ENCODE results near the gene LOX.

LOX gene

DNA sequence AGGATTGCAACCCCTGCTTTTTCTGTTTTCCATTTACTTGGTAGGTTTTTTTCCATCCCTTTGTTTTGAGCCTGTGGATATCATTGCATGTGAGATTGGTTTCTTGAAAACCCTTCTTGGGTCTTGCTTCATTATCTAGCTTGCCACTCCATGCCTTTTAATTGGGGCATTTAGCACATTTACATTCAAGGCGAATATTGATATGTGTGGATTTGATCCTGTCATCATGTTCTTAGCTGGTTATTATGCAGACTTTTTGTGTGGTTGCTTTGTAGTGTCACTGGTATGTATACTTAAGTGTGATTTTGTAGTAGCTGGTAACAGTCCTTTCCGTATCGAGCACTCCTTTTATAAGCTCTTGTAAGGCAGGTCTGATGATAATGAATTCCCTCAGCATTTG, 26.5 kb downstream of the LOX start:
- no peak for DNase-seq

DNA sequence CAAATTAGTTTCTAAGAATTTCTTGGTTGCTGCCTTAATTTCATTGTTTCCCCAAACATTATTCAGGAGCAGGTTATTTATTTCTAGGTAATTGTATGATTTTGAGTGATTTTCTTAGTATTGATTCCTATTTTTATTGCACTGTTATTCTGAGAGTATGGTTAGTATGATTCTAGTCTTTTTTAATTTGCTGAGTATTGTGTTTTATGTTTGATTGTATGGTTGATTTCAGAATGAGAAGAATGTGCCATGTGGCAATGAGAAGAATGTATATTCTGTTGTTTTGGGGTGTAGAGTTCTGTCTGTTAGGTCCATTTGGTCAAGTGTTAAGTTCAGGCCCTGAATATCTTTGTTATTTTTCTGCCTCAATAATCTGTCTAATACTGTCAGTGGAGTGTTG, 27.1 kb downstream of the LOX start:
- DNase-seq, result no peak

DNA sequence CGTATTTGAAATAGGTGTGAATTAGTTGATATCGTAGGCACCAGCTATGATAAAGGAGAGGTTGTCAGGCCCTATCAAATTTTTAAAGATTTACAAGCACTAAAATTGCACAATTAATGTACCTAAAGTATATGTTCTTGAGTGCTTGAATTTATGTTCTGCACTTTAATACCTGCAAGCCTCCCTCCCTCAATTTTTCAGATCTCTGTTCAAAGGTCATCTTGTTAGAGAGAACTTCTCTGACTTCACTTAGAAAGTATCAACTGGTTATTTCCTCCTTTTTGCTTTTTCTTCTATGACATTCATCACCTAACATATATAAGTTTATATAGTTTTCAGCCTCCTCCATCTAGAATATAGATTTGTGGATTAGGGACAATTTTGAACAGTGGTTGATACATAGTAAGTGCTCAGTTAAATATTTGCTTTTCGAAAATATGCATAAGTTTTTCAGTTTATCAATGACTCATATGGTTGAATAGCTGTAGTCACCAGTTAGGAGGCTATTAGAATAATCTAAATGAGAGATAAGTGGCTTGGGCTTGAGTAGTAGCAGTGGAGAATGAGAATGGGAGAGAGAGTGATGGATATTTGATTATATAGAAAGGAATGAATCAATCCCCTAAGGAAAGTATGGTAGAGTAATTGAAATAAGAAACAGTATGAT, 37.3 kb downstream of the LOX start:
- DNase-seq, result no peak

DNA sequence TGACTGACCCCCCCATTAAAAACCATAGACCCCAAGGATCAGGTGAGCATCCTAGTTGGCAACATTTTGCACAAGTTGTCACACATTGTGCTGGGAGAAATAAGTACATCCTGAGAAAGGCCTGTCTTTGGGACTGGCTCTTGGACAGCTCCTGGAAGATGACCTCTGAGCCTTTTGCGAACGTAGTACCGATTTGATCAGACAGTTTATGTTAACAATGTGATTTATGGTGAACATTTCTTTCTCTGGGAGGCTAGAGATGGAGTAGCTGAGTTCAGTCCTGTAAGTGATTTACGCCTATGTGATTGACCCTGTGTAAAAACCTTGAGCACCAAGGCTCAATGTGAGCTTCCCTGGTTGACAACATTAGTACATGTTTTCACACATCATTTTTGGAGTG, 41.7 kb downstream of the LOX start:
- DNase-seq, result no peak

DNA sequence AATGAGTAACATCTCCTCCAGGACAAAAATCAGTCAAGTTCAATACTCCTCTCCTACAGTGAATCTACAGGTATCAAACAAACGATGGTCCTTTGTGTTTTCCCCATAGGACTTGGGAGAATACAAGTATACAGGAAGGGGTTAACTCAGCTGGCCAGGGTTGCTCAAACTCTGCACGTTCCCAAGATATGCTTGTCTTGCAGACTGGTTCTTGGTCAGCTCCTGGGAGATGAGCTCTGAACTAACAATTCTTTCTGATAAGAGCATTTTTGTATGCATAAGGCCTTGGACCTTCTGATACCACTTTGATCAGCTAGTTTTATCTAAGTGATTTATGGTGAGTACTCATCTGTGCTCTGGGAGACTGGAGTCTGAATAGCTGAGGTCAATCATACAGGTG, 42.1 kb downstream of the LOX start:
- DNase-seq, result no peak

DNA sequence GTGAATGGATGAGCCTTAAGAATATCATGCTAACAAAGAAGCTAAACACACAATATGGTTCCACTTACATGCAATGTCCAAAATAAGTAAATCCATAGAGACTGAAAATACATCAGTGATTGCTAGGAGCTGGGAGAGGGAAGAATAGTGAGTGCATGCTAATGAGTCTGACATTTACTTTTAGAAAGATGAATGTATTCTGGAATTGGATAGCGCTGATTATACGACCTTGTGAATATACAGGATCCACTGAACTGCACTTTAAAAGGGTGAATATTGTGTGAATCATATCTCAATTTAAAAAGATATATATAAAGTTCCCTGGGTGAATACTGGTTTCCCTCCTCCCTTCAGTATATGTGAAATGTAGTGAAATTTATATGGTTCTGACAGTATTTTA, 46.2 kb downstream of the LOX start:
- no peak for DNase-seq

DNA sequence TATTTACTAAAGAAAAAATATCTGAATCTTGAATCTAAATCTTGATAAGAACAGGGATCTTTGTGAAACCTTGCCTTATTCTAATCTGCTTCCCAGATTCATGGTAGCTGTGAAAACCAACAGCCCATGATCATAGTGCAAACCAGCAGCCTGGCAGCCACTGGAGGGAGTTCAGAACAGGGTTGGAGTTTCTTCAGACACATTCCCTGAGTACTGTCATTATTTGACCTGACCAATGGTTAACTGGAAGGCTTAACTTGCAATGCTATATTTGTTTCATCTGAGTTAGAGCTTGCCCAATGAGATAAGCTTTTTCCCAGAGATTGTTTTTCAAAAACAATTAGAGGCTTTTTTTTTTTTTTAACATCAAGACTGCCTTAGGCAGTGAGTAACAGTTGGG, 47.8 kb downstream of the LOX start:
- no peak for DNase-seq

DNA sequence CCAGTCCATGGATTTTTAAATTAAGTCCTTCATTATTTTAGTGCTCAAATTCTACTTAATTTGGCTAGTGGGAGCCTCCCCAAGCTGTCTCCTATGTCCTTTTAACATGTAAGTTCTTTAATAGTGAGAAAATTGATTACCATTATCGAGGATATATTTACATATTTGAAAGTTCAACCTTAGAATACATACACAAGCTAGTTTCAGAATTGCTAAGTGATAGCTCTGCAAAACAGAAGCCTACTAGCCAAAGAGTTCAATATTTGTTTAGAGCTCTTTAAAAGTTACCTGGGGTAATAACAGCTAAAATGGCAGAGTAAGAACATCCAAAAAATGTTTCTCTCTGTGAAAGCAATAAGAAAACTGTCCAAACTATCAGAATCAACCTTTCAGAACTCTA, 48.2 kb downstream of the LOX start:
- DNase-seq, result no peak

DNA sequence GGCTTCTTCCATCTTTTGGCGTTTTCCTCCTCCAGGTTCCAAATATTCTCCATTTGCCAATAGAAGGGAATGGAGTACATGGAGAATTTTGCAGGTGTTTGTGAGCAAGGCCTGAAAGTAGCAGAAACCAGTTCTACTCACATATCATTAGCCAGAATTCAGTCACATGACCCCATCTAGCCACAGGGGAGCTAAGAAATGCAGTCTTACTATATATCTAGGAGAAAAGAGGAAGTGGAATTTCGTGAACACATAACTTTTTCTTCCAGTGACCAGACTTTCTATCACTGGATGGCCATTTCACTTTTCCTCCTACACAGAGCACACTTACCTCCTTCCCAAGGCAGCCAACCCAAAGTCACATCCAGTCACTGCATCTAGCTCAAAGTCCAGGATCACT, 55.1 kb downstream of the LOX start:
- no peak for DNase-seq

DNA sequence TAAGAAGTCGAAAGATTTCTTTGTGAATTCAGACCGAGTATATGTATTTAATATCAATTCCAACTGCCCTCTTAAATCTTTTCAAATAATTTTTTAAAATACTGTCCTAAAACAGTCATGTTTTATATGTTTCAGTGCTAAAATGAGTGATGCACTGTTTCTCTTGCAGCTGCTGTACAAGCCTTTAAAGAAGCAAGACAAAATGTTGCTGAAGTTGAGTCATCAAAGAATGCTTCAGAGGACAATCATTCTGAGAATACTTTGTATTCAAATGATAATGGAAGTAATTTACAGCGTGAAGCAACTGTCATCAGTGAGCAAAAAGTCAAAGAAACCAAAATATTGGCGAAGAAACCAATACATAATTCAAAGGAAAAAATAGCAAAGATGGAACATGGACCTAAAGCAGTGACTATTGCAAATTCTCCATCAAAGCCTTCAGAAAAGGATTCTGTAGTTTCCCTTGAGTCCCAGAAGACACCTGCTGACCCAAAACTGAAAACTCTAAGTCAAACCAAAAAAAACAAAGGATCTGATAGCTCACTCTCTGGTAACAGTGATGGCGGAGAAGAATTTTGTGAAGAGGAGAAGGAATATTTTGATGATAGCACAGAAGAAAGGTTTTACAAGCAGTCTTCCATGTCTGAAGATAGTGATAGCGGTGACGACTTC, 58.0 kb downstream of the LOX start:
- no peak for DNase-seq

DNA sequence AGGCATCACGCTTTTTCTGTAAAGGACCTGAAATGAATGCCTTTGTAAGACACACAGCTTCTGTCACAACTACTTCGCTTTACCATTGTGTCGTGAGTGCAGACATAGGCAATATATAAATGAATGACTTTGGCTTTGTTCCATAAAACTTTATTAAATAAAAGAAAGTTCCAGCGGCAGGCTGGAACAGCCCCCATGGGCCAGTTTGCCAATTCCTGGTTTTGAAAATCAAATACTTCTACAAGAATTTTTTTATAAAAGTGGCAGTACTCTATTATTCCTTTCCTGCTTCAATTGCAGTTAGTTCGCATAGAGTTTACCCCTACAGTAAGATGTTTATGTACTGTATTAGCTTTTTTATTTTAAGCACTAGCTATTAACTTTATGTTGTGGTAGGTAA, 62.6 kb downstream of the LOX start:
- DNase-seq, result no peak

DNA sequence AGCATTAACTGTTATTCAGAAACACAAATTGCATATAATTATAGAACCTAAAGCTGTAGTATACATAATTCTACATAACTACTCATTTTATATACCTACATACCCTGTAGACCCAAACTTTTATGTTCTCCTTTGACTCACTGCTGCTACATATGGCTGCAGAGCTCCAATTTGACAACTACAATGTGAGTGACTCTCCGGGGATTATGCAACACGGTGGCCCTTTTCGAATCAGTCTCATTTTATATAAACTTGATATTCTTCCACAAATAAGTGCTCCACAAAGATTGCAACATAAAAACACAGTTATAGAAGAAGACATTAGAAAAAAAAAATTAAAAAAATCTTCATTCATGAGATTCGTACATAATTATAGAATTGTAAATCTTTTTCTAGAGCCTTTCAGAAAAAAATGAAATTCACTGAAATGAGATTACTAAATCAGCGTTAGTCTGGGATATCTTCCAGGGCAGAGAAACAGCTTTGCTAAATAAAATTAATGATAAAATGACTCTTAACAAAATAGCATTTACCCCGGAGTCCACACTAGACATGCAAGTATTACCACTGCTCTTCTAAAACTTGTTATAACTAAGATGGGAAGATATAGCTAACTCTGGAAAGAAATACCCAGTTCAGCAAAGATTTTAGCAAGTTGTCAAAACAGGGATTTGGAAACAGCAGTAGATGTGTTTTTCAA, 63.7 kb downstream of the LOX start:
- no peak for DNase-seq

Measured in amniotic stem cell (primary cell).